GM21515 (cell line): ENCODE measurements around the gene FDCSP.
"Not testable (repeated sequence)": the region's sequence is repeated elsewhere in the genome, so short reads cannot be mapped to it uniquely, and the experiment has no call there.

ENCODE experiments used
- ATAC-seq: cut with Tn5 transposase; IDR thresholded peaks from one replicate; pipeline ENCODE4 v1.9.1; 2021; ENCODE audit not compliant: unreplicated experiment

Gene FDCSP

GRCh38 chr4:70239131-70239883 is 13.4 kb downstream of the FDCSP start:
- ATAC-seq = no peak

- ATAC-seq = no peak
Measured at GRCh38 chr4:70239884-70240591, 14.1 kb downstream of the FDCSP start.

GRCh38 chr4:70242297-70242696 is 16.4 kb downstream of the FDCSP start, which contains the start of gene CSN3:
CSN3 (plus strand) TSS chr4:70242597; CDS start chr4:70244820, 2,223 bp downstream.
- ATAC-seq = not testable (repeated sequence)

GRCh38 chr4:70243091-70243490 is 17.2 kb downstream of the FDCSP start:
- no peak for ATAC-seq

- ATAC-seq = no peak
Measured at GRCh38 chr4:70251250-70251944, 25.5 kb downstream of the FDCSP start.

- no peak for ATAC-seq
Measured at GRCh38 chr4:70251945-70252277, 26.0 kb downstream of the FDCSP start.

GRCh38 chr4:70269674-70270073 is 43.8 kb downstream of the FDCSP start:
- no peak for ATAC-seq

GRCh38 chr4:70277121-70277520 is 51.2 kb downstream of the FDCSP start:
- ATAC-seq = no peak

- no peak for ATAC-seq
Measured at GRCh38 chr4:70280567-70280966, 54.6 kb downstream of the FDCSP start.
